ENCODE results near the gene FAM124A. TPM values are rescaled to one million over a fixed set of nuclear protein-coding genes. Genes with fewer than 3 reads are reported as not detected.

The FAM124A gene
- total and polyA plus RNA-seq, 3 experiments from 2014 or later = 0.13 TPM; not detected in 2

- H3K9me3 ChIP-seq (ENCODE audit: low read length) = no peaks in the 10 kb centered on the region
- H3K4me3 Mint-ChIP-seq = no peak overlapping the region
- ChIA-PET POLR2A (no interaction called here), CTCF (no interaction called here)
- no peak overlapping the region for H3K27ac Mint-ChIP-seq
- H3K36me3 Mint-ChIP-seq = no peaks in the 10 kb centered on the region
- no peaks in the 10 kb centered on the region for H3K9me3 Mint-ChIP-seq
- no peaks in the 10 kb centered on the region for H3K4me1 ChIP-seq (ENCODE audit: insufficient read depth, low read length)
- peaks cover 9 to 24% of the 10 kb centered on the region in 2 donors for H3K27me3 Mint-ChIP-seq
- no peaks in the 10 kb centered on the region for H3K36me3 ChIP-seq (ENCODE audit: insufficient read depth, low read length)
- H3K27ac ChIP-seq (ENCODE audit: low read depth, low read length) = no peak overlapping the region
- no peaks in the 10 kb centered on the region for H3K27me3 ChIP-seq (ENCODE audit: insufficient read depth, low read length, poor library complexity, severe bottlenecking)
- no peaks in the 10 kb centered on the region for H3K4me1 Mint-ChIP-seq
- no peak for DNase-seq
- H3K4me3 ChIP-seq (ENCODE audit: low read length) = no peak overlapping the region
Measured at GRCh38 chr13:51311957-51312520, 89.8 kb downstream of the FAM124A start.

- no peaks in the 10 kb centered on the region for H3K36me3 ChIP-seq (ENCODE audit: insufficient read depth, low read length)
- Mint-ChIP-seq H3K27ac (no peak overlapping the region), H3K9me3 (no peaks in the 10 kb centered on the region), H3K4me1 (no peaks in the 10 kb centered on the region), H3K27me3 (peaks cover 10 to 22% of the 10 kb centered on the region in 2 donors), H3K4me3 (no peak overlapping the region), H3K36me3 (no peaks in the 10 kb centered on the region)
- no peak for DNase-seq
- ChIA-PET POLR2A (no interaction called here), CTCF (no interaction called here)
- H3K9me3 ChIP-seq (ENCODE audit: low read length) = no peaks in the 10 kb centered on the region
- H3K27me3 ChIP-seq (ENCODE audit: insufficient read depth, low read length, poor library complexity, severe bottlenecking) = no peaks in the 10 kb centered on the region
- no peaks in the 10 kb centered on the region for H3K4me1 ChIP-seq (ENCODE audit: insufficient read depth, low read length)
- H3K27ac ChIP-seq (ENCODE audit: low read depth, low read length) = no peak overlapping the region
- no peak overlapping the region for H3K4me3 ChIP-seq (ENCODE audit: low read length)
Measured at GRCh38 chr13:51313619-51314018, 91.4 kb downstream of the FAM124A start.

GRCh38 chr13:51317262-51317661, 95.1 kb downstream of the FAM124A start:
- no peak overlapping the region for H3K27ac Mint-ChIP-seq
- DNase-seq = no peak
- no peaks in the 10 kb centered on the region for H3K9me3 Mint-ChIP-seq
- CTCF ChIA-PET = interaction anchor here (1.3 kb wide), 1 partner anchor 31 kb away, joined by 4 read pairs; no protein-coding TSS in a partner anchor
- no peak overlapping the region for H3K27ac ChIP-seq (ENCODE audit: low read depth, low read length)
- H3K4me1 Mint-ChIP-seq = no peaks in the 10 kb centered on the region
- no peak overlapping the region for H3K4me3 ChIP-seq (ENCODE audit: low read length)
- H3K27me3 ChIP-seq (ENCODE audit: insufficient read depth, low read length, poor library complexity, severe bottlenecking) = no peaks in the 10 kb centered on the region
- H3K9me3 ChIP-seq (ENCODE audit: low read length) = no peaks in the 10 kb centered on the region
- peaks cover 7 to 9% of the 10 kb centered on the region in 2 donors for H3K27me3 Mint-ChIP-seq
- no peaks in the 10 kb centered on the region for H3K36me3 ChIP-seq (ENCODE audit: insufficient read depth, low read length)
- no peaks in the 10 kb centered on the region for H3K36me3 Mint-ChIP-seq
- no peaks in the 10 kb centered on the region for H3K4me1 ChIP-seq (ENCODE audit: insufficient read depth, low read length)
- POLR2A ChIA-PET = no interaction called here
- H3K4me3 Mint-ChIP-seq = no peak overlapping the region

- Histone ChIP-seq H3K4me1 (ENCODE audit: insufficient read depth, low read length) (no peaks in the 10 kb centered on the region), H3K4me3 (ENCODE audit: low read length) (no peak overlapping the region), H3K27me3 (ENCODE audit: insufficient read depth, low read length, poor library complexity, severe bottlenecking) (no peaks in the 10 kb centered on the region), H3K9me3 (ENCODE audit: low read length) (no peaks in the 10 kb centered on the region), H3K36me3 (ENCODE audit: insufficient read depth, low read length) (no peaks in the 10 kb centered on the region), H3K27ac (ENCODE audit: low read depth, low read length) (no peak overlapping the region)
- Mint-ChIP-seq H3K27me3 (peaks cover 6 to 7% of the 10 kb centered on the region in 2 donors), H3K27ac (no peak overlapping the region), H3K4me3 (no peak overlapping the region), H3K9me3 (no peaks in the 10 kb centered on the region), H3K36me3 (no peaks in the 10 kb centered on the region), H3K4me1 (no peaks in the 10 kb centered on the region)
- CTCF ChIA-PET = interaction anchor here (1.3 kb wide), 1 partner anchor 32 kb away, joined by 4 read pairs; no protein-coding TSS in a partner anchor
- POLR2A ChIA-PET = no interaction called here
- no peak for DNase-seq
Measured at GRCh38 chr13:51318015-51318414, 95.8 kb downstream of the FAM124A start.

- Histone ChIP-seq H3K4me1 (ENCODE audit: insufficient read depth, low read length) (no peaks in the 10 kb centered on the region), H3K4me3 (ENCODE audit: low read length) (no peak overlapping the region), H3K36me3 (ENCODE audit: insufficient read depth, low read length) (no peaks in the 10 kb centered on the region), H3K27me3 (ENCODE audit: insufficient read depth, low read length, poor library complexity, severe bottlenecking) (no peaks in the 10 kb centered on the region), H3K27ac (ENCODE audit: low read depth, low read length) (no peak overlapping the region), H3K9me3 (ENCODE audit: low read length) (no peaks in the 10 kb centered on the region)
- DNase-seq = no peak
- Mint-ChIP-seq H3K9me3 (no peaks in the 10 kb centered on the region), H3K27ac (no peak overlapping the region), H3K27me3 (peaks cover 4% of the 10 kb centered on the region in 2 donors), H3K36me3 (no peaks in the 10 kb centered on the region), H3K4me1 (no peaks in the 10 kb centered on the region), H3K4me3 (no peak overlapping the region)
- POLR2A ChIA-PET = no interaction called here
- CTCF ChIA-PET = no interaction called here
Measured at GRCh38 chr13:51318876-51319275, 96.7 kb downstream of the FAM124A start.

GRCh38 chr13:51321836-51322235, 99.6 kb downstream of the FAM124A start:
- Mint-ChIP-seq H3K9me3 (no peaks in the 10 kb centered on the region), H3K27me3 (peaks cover 0 to 1% of the 10 kb centered on the region in 2 donors), H3K4me1 (no peaks in the 10 kb centered on the region), H3K36me3 (no peaks in the 10 kb centered on the region), H3K27ac (no peak overlapping the region), H3K4me3 (no peak overlapping the region)
- H3K27ac ChIP-seq (ENCODE audit: low read depth, low read length) = no peak overlapping the region
- no peak overlapping the region for H3K4me3 ChIP-seq (ENCODE audit: low read length)
- no peaks in the 10 kb centered on the region for H3K36me3 ChIP-seq (ENCODE audit: insufficient read depth, low read length)
- ChIA-PET POLR2A (no interaction called here), CTCF (no interaction called here)
- no peak for DNase-seq
- H3K4me1 ChIP-seq (ENCODE audit: insufficient read depth, low read length) = no peaks in the 10 kb centered on the region
- H3K9me3 ChIP-seq (ENCODE audit: low read length) = no peaks in the 10 kb centered on the region
- H3K27me3 ChIP-seq (ENCODE audit: insufficient read depth, low read length, poor library complexity, severe bottlenecking) = no peaks in the 10 kb centered on the region

- no peak overlapping the region for H3K27ac Mint-ChIP-seq
- ChIA-PET POLR2A (no interaction called here), CTCF (no interaction called here)
- Histone ChIP-seq H3K27me3 (ENCODE audit: insufficient read depth, low read length, poor library complexity, severe bottlenecking) (no peaks in the 10 kb centered on the region), H3K9me3 (ENCODE audit: low read length) (no peaks in the 10 kb centered on the region), H3K36me3 (ENCODE audit: insufficient read depth, low read length) (no peaks in the 10 kb centered on the region), H3K27ac (ENCODE audit: low read depth, low read length) (no peak overlapping the region), H3K4me3 (ENCODE audit: low read length) (no peak overlapping the region), H3K4me1 (ENCODE audit: insufficient read depth, low read length) (no peaks in the 10 kb centered on the region)
- H3K36me3 Mint-ChIP-seq = no peaks in the 10 kb centered on the region
- no peak for DNase-seq
- H3K4me3 Mint-ChIP-seq = no peak overlapping the region
- H3K27me3 Mint-ChIP-seq = peaks cover 0 to under 1% of the 10 kb centered on the region in 2 donors
- no peaks in the 10 kb centered on the region for H3K9me3 Mint-ChIP-seq
- no peaks in the 10 kb centered on the region for H3K4me1 Mint-ChIP-seq
Measured at GRCh38 chr13:51322826-51323225, 100.6 kb downstream of the FAM124A start.

GRCh38 chr13:51323824-51324511, 101.8 kb downstream of the FAM124A start:
- DNase-seq = no peak
- Histone ChIP-seq H3K27me3 (ENCODE audit: insufficient read depth, low read length, poor library complexity, severe bottlenecking) (no peaks in the 10 kb centered on the region), H3K9me3 (ENCODE audit: low read length) (no peaks in the 10 kb centered on the region), H3K36me3 (ENCODE audit: insufficient read depth, low read length) (no peaks in the 10 kb centered on the region), H3K4me1 (ENCODE audit: insufficient read depth, low read length) (no peaks in the 10 kb centered on the region), H3K4me3 (ENCODE audit: low read length) (no peak overlapping the region), H3K27ac (ENCODE audit: low read depth, low read length) (no peak overlapping the region)
- Mint-ChIP-seq H3K4me1 (no peaks in the 10 kb centered on the region), H3K27me3 (peaks cover 0 to 6% of the 10 kb centered on the region in 2 donors), H3K36me3 (no peaks in the 10 kb centered on the region), H3K27ac (no peak overlapping the region), H3K4me3 (no peak overlapping the region), H3K9me3 (no peaks in the 10 kb centered on the region)
- ChIA-PET POLR2A (no interaction called here), CTCF (no interaction called here)

Measured in CD8-positive, alpha-beta memory T cell (primary cell).